Measurements from ENCODE around the gene B3GNT3.
"Not testable (repeated sequence)": the region's sequence is repeated elsewhere in the genome, so short reads cannot be mapped to it uniquely, and the experiment has no call there.

B3GNT3 gene

DNA sequence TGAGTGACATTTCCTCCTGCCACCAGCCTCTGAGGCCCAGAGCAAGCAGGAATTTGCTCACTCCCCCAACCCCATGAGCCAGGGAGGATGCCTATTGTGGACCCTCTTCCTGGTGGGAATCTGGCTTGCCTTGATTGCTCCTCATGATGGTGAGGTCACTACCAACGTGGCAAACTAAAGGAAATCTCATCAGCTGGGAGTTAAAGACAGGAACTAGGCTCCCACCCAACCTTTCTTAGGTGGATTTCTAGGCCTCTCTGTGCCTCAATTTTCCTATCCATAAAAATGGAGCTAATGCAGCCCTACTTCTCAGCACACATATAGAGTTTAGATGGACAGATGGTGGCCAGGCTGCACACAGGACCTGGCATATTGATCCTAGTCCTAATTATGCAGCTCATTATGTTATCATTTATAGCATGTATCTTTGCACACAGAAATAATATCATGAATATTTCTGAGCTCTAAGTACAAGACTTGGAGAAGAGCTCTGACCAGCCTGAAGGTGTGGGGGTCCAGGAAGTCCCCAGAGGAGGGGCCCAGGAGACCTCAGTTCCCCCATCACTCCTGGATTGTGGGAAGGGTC lies 2.0 kb downstream of the B3GNT3 start:
- DNase-seq (ENCODE audit: low read depth), result no peak

DNA sequence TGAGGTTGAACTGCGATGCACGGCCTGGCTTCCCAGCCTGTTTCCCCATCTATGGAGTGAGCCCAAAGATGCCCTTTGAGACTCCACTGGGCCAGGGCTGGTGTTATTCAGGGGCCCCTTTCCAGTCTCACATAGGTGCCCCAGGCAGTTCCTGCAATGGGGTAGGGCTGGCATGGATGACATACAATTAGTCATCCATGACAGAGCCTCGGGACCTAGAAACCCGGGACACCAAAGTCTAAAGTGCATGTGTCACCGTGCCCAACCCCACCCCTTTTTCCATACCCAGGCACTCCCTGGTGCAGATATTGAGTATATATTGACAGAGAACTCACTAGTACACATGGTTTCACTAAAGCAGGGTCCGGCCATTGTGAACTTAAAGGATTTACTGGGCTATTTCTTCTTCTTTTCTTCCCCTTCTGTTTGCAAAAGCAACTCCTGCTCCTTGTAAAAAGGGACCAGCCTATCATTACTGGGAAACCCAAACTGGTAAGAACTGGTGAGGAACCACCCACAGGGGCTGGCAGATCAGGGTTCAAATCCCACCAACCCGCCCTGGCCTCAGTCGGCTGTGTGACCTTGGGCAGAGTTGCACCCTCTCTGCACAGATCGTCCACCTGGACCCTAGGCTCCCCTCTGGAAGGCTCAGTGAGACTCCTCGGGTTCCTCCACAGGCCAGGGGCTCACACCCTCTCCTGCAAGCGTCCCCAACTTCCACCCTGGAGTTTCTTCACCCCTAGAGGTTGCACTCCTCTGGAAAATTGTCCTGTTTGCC lies 2.7 kb downstream of the B3GNT3 start:
- no peak for DNase-seq (ENCODE audit: low read depth)

DNA sequence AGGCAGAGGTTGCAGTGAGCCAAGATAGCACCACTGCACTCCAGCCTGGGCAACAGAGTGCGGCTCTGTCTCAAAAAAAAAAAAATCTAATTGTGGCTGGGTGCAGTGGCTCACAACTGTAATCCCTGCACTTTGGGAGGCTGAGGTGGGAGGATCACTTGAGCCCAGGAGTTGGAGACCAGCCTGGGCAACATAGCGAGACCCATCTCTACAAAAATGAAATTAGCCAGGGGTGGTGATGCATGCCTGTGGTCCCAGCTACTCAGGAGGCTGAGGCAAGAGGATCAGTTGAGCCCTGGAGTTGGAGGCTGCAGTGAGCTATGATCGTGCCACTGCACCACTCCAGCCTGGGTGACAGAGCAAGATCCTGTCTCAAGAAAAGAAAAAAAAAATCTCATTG lies 3.7 kb downstream of the B3GNT3 start:
- not testable (repeated sequence) for DNase-seq (ENCODE audit: low read depth)

DNA sequence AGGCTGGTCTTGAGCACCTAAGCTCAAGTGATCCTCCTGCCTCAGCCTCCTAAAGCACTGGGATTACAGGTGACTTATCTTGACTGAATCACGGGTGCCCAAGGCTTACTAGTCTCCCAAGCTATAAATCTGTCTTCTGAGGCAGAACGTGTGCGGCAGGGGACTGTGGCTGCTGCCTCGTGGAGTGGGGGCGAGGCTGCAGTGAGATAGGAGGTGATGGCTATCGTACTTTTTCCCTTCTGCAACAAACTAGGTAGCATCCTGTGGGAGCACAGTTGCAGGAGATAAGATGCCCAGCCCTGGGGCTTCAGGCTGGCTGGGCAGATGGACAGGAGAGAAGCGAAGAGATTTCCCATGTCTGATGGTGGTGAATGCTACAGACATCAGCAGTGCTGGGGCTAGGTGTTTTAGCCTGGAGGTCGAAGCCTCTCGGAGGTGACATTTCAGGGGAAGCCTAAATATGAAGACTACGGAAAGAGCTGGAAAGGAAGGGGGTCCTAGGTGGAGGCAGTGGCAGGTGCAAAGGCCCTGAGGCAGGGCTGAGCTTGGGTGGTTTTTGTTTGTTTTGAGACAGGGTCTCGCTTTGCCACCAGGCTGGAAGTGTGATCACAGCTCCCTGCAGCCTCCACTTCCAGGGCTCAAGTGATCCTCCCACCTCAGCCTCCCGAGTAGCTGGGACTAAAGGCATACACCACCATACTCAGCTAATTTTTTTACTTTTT lies 7.4 kb downstream of the B3GNT3 start:
- no peak for DNase-seq (ENCODE audit: low read depth)

DNA sequence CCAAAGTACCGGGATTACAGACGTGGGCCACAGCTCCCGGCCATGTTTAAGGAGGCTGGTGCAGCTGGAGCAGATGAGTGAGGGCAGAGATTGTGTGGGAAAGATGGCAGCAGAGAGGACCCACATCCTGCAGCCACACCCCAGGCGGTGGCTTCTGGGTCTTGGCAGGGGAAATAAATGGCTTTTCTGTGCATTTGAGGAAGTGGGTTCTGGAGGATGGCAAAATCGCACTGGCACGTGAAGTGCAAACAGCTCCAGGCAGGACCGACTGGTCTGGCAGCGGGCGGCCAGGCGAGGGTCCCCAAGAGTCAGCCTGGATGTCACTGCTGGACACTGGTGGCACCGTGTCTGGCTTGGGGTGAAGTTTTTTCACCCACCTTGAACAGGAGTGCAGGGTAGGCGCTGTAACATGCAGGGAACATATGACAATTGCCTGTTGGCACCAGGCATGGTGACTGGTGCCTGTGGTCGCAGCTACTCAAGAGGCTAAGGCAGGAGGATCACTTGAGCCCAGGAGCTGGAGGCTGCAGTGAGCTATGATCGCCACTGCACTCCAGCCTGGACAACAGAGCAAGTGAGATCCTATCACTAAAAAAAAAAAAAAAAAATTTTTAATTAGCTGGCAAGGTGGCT lies 8.4 kb downstream of the B3GNT3 start:
- no peak for DNase-seq (ENCODE audit: low read depth)

DNA sequence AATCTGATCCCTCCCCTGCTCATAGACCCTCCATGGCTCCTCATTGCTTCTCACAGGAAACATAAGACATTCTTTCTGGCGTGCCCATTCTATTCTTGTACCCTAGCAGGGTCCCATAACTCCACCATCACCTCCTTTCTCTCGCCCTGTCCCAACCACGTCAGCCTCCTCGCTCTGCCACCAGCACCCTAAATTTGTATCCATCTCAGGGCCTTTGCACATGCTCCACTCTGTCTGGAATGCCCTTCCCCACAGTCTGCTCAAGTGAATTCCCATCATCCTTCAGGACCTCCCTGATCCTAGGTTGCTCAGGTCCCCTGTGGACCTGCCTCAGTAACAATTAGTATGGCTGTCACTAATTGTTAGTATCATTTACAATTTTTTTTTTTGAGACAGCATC lies 10.5 kb downstream of the B3GNT3 start:
- no peak for DNase-seq (ENCODE audit: low read depth)

DNA sequence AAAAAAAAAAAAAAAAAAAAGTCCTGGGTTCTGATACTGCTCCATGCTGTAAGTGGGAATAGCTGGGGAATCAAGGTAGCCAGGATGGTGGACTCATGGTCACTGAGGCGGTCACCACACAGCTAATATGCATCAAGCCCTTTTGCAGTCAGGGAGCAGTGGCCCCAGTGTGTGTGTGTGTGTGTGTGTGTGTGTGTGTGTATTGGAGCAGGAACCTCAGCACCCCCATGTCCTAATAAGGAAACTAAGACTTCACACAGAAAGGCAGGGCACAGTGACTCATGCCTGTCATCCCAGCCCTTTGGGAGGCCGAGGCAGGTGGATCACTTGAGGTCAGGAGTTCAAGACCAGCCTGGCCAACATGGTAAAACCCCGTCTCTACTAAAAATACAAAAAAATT lies 12.0 kb downstream of the B3GNT3 start:
- no peak for DNase-seq (ENCODE audit: low read depth)

DNA sequence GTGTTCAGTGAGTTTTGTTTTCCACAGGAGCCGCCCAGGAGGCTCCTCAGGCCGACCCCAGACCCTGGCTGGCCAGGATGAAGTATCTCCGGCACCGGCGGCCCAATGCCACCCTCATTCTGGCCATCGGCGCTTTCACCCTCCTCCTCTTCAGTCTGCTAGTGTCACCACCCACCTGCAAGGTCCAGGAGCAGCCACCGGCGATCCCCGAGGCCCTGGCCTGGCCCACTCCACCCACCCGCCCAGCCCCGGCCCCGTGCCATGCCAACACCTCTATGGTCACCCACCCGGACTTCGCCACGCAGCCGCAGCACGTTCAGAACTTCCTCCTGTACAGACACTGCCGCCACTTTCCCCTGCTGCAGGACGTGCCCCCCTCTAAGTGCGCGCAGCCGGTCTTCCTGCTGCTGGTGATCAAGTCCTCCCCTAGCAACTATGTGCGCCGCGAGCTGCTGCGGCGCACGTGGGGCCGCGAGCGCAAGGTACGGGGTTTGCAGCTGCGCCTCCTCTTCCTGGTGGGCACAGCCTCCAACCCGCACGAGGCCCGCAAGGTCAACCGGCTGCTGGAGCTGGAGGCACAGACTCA lies 12.9 kb downstream of the B3GNT3 start:
- no peak for DNase-seq (ENCODE audit: low read depth)

DNA sequence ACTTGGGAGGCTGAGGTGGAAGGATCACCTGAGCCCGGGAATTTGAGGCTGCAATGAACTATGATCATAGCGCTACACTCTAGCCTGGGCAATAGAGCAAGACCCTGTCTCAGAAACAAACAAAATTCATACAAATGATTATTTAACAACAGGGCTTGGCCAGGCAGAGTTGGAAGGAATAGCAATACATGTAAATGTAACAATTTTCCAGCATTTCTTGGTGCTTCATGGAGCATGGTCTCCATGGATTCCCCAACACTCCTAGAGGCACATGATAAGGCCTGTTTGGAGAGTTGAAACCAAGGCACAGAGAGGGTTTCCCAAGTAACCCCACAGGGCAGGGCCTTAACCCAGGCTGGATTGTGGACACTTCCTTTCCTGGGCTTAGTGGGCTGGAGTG lies 16.2 kb downstream of the B3GNT3 start:
- DNase-seq (ENCODE audit: low read depth), result no peak

DNA sequence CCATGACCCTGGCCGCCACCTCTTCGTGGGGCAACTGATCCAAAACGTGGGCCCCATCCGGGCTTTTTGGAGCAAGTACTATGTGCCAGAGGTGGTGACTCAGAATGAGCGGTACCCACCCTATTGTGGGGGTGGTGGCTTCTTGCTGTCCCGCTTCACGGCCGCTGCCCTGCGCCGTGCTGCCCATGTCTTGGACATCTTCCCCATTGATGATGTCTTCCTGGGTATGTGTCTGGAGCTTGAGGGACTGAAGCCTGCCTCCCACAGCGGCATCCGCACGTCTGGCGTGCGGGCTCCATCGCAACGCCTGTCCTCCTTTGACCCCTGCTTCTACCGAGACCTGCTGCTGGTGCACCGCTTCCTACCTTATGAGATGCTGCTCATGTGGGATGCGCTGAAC lies 16.7 kb downstream of the B3GNT3 start:
- no peak for DNase-seq (ENCODE audit: low read depth)

DNA sequence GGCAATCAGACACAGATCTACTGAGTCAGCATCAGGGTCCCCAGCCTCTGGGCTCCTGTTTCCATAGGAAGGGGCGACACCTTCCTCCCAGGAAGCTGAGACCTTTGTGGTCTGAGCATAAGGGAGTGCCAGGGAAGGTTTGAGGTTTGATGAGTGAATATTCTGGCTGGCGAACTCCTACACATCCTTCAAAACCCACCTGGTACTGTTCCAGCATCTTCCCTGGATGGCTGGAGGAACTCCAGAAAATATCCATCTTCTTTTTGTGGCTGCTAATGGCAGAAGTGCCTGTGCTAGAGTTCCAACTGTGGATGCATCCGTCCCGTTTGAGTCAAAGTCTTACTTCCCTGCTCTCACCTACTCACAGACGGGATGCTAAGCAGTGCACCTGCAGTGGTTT lies 17.2 kb downstream of the B3GNT3 start:
- no peak for DNase-seq (ENCODE audit: low read depth)

DNA sequence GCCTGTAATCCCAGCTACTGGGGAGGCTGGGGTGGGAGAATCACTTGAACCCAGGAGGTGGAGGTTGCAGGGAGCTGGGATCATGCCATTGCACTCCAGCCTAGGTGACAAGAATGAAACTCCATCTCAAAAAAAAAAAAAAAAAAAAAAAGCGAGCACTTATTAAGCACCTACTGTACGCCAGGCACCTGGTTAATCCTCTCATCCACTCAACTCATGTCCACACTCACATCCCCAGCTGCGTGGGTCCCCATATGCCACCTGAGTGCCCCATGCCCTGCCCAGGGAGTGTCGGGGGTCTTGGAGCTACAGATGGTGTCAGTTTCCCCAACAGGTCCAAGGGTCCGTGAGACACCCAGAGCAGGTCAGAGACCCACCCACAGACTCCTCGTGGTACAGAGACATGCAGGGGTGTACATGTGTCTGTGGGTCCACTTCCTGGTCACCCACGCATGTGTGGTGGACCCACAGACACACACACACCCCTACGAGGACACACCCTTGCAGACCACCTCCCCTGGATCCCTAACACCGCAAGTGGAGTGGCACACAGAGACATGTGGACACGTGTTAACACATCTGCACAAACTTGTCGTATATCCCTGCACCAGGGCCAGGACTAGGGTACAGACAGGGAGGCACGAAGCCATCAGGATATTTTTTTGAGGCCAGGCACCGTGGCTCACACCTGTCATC lies 22.9 kb downstream of the B3GNT3 start:
- DNase-seq (ENCODE audit: low read depth), result no peak

DNA sequence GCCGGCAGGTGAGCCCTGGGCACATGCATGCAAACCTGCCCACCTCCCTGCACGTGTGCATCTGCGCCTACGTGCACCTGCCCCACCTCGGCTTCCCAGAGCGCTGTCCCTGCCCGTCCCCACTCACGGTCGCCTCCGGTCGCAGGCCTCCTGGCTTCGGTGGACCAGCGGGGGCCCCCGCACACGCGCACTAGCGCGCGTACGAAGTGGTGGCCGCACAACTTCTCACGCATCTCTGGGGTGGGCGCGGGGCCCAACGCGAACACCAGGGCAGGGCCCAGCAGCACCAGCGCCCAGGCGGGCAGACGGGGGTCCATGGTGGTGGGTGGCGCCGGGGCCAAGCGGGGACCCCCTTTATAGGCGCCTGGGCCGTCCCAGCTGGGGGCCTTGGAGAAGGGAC lies 26.3 kb downstream of the B3GNT3 start, which contains the start of gene INSL3:
Gene INSL3 (minus strand): TSS at position 330 of the 400 bp plus-strand sequence. CDS start 13 bp downstream, at position 317.
- DNase-seq (ENCODE audit: low read depth), result no peak

DNA sequence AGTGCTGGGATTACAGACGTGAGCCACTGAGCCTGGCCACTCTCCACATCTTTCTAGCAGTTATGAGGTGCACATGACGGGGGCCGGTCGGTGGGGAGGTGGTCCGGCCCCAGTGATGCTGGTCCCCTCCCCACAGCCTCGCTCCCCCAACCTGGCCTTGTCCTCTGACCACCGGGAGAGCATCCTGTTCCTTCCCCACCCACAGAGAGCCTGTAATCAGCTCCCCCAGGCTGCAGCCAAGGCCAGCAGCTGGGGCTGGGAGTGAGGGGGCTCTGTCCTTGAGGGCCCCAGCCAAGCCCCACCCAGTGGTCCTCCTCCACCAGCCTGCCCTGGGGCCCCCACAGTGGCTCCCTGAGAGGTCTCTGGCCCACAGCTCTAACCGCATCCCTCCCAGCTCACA lies 29.4 kb downstream of the B3GNT3 start:
- no peak for DNase-seq (ENCODE audit: low read depth)

DNA sequence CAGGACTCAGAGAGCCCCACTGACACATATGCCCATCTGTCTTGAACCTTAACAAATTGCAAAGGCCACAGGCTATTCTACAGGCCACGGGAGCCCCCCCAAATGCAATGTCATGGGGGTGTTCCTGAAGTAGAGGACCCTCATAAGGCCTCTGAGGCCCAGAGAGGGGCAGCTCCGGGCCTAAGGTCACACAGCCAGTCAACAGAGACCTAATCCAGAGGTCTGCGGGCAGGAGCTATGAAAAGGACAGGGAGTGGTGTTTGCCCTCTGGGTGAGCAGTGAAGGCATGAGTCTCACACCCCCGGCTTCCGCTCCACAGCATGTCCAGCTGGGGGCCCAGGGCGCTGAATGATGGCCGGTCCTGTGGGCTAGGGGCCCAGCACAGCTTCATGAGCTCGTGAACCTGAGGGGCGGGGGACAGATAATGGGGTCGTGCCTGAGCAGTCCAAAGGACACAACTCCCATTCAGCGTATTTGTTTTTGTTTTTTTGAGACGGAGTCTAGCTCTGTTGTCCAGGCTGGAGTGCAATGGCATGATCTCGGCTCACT lies 31.6 kb downstream of the B3GNT3 start:
- DNase-seq (ENCODE audit: low read depth), result no peak

DNA sequence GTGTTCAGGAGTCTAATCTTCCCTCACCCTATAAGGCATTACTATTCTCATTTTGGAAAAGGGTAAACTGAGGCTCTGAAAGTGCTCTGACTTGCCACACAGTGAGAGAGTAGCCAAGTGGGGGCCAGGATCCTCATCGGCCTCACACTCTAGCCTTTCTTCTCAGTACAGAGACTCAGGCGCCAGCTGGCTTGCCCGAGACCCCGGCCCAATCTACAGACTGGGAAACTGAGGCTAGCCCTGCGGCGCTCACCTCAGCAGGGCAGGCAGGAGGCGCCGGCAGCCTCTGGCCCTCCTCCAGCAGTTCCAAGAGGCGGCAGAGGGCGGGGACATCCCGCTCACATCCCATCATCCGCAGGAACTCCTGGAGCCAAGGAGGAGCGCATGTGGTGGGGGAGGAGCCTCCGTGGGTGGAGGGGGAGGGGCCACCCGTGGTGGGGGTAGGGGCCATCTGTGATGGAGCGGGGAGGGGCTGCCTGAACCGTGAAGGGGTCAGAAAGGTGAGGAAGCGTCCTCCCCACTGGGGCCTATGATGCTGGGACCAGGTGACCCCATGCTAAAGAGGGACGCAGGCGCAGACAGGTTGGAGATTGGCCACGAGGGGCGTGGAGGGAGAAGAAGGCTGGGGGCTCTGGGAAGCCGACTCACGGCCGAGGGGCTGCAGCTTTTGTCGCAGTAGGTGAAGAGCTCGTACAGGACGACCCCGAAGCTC lies 35.1 kb downstream of the B3GNT3 start:
- DNase-seq (ENCODE audit: low read depth), result no peak

DNA sequence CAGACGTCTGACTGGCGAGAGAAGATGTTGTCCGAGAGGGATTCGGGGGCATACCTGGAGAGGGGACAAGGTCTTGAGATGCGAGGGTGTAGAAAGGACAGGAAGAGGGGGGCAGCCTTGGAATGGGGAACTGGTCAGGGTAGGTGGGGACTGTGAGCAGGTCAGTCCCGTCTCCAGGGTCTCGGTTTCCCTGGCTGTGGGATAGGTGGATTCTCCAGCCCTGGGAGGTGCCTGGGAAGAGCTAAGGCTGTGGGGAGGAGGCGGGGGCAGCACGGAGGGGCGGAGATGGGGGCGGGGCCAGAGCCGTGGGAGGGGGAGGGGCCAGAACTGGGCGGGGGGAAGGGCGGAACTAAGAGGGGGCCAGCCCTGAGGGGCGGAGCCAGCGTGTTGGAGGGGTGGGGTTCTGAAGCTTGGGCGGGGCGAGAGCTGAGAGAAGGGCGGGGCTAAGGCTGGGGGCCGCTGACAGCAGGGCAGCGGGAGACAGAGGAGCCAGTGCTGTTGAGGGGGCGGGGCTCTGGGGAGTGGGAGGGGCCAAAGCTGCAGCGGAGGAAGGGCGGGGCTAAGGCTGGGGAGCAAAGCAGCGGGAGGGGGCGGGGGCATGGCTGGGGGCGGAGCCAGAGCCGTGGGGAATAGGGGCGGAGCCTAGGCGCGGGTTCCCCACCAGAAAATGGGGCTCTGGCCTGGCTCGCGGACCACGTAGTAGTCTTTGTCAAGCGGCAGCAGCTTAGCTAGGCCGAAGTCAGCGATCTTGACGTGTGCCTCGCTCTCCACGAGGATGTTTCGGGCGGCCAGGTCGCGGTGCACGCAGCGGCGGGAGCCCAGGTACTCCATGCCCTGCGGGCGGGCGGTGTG lies 35.9 kb downstream of the B3GNT3 start:
- DNase-seq (ENCODE audit: low read depth), result no peak

DNA sequence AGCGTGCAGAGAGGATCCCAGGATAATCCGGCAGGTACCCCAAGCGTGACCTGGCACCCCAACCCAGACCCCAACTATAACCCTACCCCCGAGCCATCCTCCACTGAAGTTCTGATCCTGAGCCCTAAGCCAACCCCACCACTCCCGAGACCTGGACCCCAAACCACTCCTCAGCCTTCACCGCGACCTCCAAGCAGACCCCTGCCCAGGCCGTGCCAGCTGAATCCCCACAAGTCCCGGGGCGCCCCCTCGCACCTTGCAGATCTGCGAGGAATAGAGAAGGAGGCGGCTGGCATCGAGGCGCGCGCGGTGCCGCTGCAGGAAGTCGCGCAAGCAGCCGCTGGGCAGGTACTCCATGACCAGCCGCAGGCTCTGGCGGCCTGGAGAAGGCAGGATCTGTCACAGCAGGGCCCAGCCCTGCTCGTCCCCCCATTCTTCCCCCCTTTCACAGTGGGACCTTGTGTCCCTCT lies 36.5 kb downstream of the B3GNT3 start:
- no peak for DNase-seq (ENCODE audit: low read depth)

DNA sequence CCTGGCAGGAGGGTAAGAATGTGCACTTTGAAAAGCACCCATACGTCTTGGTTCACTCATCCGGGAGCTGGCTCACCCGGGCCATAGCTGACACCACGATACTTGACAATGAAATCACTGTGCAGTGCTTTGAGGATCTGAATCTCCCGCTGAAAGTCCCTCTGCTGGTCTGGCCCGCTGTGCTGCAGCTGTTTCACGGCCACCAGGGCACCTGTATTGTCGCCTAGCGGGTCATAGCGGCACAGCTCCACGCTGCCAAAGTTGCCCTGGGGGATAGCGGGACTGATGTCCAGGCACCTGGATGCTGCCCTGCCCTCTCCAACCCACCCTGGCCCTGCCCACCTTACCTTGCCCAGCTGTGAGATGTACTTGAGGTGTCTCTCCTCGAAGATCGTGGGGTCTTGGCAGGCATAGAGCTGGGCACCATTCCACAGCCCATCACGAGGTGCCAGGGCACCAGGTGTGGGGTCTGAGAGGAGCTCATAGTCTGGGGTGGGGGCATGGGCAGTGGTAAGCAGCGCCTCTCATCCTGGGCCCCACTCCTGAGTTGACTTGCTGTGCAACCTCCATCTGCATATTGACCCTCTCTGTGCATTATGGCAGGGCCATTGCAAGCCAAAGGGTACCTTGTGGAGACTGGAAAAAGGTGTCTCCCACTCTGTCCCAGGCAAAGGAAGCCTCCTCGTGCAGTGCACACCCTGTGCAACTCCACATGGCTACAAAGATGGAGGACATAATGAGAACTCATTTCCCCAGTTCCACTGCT lies 37.7 kb downstream of the B3GNT3 start:
- DNase-seq (ENCODE audit: low read depth), result no peak
